Epithelial cell of esophagus (primary cell): ENCODE data around the gene TNN.
A peak's percentile ranks its signal among the peaks of the same experiment; 100 is the strongest.
"Not testable (repeated sequence)": the region's sequence is repeated elsewhere in the genome, so short reads cannot be mapped to it uniquely, and the experiment has no call there.

ENCODE experiments used
- DNase-seq: peaks from one replicate; pipeline ENCODE4 v3.0.0; 2010; ENCODE audit warnings: low read depth
- H3K4me3 ChIP-seq: 2 replicates; pipeline ENCODE4 v1.5.1; 2011; ENCODE audit warnings: mild to moderate bottlenecking, low read length, control low read depth
- TF ChIP-seq, protein P1 (sequence below): IDR thresholded peaks from 2 replicates; pipeline ENCODE4 v1.5.1; 2011; ENCODE audit warnings: low read depth, mild to moderate bottlenecking, low read length, control low read depth, inconsistent platforms; ENCODE audit not compliant: insufficient read depth; ENCODE audit errors: missing control alignments

The TNN gene, protein sequence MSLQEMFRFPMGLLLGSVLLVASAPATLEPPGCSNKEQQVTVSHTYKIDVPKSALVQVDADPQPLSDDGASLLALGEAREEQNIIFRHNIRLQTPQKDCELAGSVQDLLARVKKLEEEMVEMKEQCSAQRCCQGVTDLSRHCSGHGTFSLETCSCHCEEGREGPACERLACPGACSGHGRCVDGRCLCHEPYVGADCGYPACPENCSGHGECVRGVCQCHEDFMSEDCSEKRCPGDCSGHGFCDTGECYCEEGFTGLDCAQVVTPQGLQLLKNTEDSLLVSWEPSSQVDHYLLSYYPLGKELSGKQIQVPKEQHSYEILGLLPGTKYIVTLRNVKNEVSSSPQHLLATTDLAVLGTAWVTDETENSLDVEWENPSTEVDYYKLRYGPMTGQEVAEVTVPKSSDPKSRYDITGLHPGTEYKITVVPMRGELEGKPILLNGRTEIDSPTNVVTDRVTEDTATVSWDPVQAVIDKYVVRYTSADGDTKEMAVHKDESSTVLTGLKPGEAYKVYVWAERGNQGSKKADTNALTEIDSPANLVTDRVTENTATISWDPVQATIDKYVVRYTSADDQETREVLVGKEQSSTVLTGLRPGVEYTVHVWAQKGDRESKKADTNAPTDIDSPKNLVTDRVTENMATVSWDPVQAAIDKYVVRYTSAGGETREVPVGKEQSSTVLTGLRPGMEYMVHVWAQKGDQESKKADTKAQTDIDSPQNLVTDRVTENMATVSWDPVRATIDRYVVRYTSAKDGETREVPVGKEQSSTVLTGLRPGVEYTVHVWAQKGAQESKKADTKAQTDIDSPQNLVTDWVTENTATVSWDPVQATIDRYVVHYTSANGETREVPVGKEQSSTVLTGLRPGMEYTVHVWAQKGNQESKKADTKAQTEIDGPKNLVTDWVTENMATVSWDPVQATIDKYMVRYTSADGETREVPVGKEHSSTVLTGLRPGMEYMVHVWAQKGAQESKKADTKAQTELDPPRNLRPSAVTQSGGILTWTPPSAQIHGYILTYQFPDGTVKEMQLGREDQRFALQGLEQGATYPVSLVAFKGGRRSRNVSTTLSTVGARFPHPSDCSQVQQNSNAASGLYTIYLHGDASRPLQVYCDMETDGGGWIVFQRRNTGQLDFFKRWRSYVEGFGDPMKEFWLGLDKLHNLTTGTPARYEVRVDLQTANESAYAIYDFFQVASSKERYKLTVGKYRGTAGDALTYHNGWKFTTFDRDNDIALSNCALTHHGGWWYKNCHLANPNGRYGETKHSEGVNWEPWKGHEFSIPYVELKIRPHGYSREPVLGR (N-terminal part only)

DNA sequence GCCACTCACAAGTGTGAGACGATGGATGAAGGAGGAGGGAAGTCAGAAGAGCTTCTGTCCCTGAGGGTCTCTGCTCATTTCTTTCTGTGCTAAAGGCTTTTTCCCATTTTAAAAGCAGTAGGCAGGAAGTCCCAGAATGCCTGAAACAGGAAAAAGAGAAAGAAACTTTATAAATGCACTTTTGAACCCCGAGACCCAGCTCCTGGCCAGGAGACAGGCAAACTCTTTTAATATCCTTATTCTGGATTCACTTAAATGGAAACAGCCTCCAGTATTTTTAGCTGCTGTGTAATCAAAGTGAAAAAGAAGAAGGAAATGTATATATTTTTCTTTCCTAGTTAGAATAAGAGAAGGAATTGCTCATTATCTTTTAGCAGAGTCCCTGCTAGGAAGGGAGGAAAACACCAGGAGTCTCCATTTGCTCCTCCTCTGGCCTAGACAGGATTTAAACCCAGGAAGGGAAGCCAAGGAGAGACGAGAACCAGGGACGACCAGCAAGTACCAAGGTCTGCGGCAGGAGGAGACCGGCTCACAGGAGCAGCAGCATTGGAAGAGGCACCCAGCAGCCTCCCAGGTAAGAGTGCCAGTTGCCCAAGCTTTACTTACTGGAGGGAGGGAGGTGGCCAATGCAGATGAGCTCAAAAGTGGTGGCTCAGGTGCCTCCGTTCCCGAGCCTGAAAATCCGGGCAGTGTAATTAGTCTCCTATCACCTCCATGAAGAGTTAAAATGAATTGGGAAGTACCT is at the start of gene TNN:
Gene TNN (plus strand): TSS at position 472 of the 745 bp plus-strand sequence. CDS start 9,586 bp downstream, outside the sequence.
- DNase-seq: no peak
- TF ChIP-seq, protein P1, sequence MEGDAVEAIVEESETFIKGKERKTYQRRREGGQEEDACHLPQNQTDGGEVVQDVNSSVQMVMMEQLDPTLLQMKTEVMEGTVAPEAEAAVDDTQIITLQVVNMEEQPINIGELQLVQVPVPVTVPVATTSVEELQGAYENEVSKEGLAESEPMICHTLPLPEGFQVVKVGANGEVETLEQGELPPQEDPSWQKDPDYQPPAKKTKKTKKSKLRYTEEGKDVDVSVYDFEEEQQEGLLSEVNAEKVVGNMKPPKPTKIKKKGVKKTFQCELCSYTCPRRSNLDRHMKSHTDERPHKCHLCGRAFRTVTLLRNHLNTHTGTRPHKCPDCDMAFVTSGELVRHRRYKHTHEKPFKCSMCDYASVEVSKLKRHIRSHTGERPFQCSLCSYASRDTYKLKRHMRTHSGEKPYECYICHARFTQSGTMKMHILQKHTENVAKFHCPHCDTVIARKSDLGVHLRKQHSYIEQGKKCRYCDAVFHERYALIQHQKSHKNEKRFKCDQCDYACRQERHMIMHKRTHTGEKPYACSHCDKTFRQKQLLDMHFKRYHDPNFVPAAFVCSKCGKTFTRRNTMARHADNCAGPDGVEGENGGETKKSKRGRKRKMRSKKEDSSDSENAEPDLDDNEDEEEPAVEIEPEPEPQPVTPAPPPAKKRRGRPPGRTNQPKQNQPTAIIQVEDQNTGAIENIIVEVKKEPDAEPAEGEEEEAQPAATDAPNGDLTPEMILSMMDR: no peak
- H3K4me3 ChIP-seq: no peak within 1 kb of the TSS

DNA sequence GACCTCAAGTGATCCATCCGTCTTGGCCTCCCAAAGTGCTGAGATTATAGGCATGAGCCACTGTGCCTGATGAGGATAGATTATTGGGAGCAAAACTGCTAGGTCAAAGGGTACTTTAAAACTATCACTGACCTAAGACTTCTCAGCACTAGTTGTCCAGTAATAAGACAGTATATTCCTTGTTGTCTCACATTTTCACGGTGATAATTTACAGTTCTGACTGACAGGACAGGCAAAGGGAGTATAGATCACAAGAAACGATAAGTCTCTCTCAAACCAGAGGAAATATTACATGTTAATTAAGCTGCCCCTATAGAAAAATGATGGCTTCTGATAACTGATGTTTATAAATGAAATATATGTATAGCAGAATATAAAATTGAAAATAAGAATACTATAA is 48.1 kb upstream of the TNN start:
- no peak for DNase-seq
- H3K4me3 ChIP-seq: no peak overlapping the region
- TF ChIP-seq, protein P1: no peak

DNA sequence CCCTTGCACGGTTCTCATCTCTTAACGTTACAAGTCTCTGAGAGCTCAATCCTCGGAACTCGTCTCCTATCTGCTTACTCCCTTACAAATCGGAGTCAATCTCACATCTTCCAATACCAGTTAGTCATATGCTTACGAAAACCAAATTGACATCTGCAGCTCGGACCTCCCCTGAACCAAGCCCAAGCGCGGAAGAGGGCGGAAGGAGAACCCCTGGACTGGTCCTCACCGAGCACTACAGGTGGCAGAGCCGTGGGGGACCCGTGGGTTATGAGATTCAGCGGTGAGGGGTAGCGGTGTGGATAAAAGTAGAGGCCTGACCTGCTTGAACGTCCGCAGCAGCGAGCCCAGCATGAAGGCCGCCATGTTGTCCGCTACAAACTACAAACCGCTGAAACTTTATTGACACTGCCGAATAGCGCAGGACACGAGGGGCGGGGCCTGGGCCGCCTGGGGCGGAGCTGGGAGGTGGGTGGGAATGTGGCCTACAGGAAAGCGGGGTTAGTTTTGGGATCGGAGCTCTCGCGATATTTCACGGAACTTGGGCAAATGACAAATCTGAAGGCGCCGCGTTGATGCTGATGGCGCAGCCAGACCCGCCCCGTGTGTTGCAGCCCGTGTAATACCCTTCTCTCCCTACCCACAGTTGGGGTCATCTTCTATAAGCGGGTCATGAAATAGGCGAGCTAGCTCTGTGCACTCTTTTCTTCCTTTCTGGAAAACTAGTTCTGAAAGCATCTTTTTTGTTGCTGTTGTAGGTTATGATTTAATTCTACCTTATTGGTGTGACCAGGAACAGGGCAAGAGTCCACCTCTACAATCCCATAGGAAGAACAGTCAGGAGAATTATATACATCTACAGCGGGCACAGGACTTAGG is 44.4 kb upstream of the TNN start, which contains the start of gene MRPS14:
Gene MRPS14 (minus strand): TSS at position 383 of the 879 bp plus-strand sequence. CDS start 17 bp downstream, at position 366.
- DNase-seq: peak; percentile 99
- H3K4me3 ChIP-seq: peak within 1 kb of the TSS; percentile 99
- TF ChIP-seq, protein P1: no peak

DNA sequence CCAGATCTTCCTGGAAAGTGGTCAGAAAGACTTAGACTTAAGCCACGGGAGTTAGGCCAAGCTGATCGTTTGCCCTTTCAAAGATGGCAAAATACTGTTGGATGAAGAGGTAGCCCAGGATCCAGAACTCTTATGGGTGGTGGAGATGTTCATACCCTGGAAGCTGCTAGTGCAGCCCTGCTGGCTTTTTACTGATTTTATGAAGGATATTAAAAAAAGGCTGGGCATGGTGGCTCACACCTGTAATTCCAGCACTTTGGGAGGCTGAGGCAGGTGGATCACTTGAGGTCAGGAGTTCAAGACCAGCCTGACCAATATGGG is 43.8 kb upstream of the TNN start:
- DNase-seq: not testable (repeated sequence)
- H3K4me3 ChIP-seq: peak overlapping the region; percentile 99

DNA sequence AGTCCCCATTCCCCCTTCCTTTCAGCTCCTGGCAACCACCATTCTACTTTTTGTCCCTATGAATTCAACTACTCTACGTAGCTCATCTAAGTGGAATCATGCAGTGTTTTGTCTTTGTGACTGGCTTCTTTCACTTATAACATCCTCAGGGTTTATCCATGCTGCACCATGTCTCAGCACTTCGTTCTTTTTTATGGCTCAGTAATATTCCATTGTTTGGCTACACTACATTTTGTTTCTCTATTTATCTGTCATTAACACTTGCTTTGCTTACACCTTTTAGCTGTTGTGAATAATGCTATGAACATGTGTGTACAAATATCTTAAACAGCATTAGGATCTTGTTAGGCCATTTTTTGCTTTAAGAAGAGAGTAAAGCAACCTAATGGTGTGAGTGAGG is 42.9 kb upstream of the TNN start:
- no peak overlapping the region for H3K4me3 ChIP-seq
- TF ChIP-seq, protein P1: no peak
- no peak for DNase-seq

DNA sequence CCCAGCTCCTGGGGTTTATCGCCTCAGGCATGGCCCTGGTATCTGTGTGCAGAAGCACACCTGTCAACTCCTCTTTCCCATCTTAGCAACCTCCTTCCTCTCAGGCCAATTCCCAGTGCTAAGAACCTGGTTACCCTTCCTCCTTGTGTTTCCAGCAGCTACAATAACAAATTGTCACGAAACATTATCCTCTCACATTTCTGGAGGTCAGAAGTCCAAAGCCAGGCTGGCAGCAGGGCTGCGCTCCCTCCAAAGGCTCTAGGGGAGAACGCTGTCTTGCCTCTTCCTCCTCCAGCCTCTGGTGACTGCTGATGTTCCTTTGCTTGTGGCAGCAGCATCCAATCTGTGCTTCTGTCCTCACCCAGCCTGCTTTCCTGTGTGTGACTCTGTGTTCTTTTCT is 33.7 kb upstream of the TNN start:
- no peak for DNase-seq
- TF ChIP-seq, protein P1: no peak
- no peak overlapping the region for H3K4me3 ChIP-seq
